Measurements from ENCODE around the gene UPF3A. TPM values are rescaled to one million over a fixed set of nuclear protein-coding genes. Genes with fewer than 3 reads are reported as not detected.

UPF3A gene
- total and polyA plus RNA-seq, 2 of the 4 experiments (the other 2 are of a cell fraction) = 11.7 to 51.6 TPM

DNA sequence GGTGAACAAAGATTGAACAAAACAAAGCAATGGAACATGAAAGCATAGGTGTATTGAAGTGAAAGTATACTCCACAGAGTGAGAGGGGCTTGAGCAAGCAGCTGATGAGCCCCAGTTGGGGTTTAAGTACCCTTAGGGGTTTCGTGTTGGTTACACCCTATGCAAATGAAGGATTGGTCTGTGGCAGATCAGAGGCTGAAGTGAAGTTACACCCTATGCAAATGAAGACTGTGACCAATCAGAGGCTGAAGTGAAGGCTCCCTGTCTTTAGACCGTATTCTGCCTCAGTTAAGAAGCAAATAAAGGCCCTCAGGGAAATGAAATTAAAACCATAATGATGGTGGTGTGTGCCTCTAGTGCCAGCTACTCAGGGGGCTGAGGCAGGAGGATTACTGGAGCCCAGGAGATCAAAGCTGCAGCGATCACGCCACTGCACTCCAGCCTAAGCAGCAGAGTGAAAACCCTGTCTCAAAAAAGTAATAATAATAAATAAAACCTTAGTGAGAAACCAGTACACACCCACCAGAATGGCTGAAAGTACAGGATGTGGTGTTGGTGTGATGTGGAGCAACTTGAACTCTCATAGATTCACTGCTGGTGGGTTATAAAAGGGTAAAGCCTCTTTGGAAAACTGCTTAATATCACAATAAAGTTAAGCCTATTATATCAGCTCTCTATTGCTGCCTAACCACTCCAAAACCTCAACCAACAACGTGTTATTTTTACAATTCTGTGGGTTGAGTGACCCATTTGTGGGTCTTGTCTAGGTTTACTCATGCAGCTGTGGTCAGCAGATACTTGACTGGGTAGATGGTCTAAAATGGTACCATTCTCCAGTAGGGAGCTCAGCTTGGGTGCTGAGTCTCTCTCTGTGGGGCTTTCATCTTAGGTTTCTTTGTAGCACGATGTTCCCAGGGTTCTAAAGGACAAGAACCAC is 12.8 kb upstream of the UPF3A start:
- Histone ChIP-seq H4K91ac (ENCODE audit: insufficient read depth, low read depth, low read length) (no peak overlapping the region), H3K18ac (ENCODE audit: low read depth, low read length) (no peak overlapping the region), H3K27me3 (ENCODE audit: control insufficient read depth, insufficient read depth, low read length) (no peaks in the 10 kb centered on the region), H3K4me3 (ENCODE audit: insufficient read depth, low read depth, low read length) (no peak overlapping the region), H2BK15ac (ENCODE audit: low read depth, low read length) (no peak overlapping the region), H4K5ac (ENCODE audit: low read depth, low read length) (no peak overlapping the region), H2AK5ac (ENCODE audit: low read depth, low read length) (no peak overlapping the region), H2BK20ac (ENCODE audit: low read depth, low read length) (no peak overlapping the region), H2BK120ac (ENCODE audit: low read depth, low read length) (no peak overlapping the region), H2BK5ac (ENCODE audit: low read depth, low read length, poor library complexity, severe bottlenecking) (no peak overlapping the region), H3K27ac (ENCODE audit: insufficient read depth, low read length) (no peak overlapping the region), H2AK9ac (replicated peaks; ENCODE audit: low read depth, low read length, poor library complexity) (no peak overlapping the region), H3K14ac (replicated peaks; ENCODE audit: low read depth, low read length) (no peak overlapping the region), H3K23ac (ENCODE audit: low read depth, low read length) (no peak overlapping the region), H4K20me1 (ENCODE audit: insufficient read depth, low read length) (0 out of 2 replicates have a peak, but pooled peaks cover 2% of the 10 kb centered on the region), H3K56ac (ENCODE audit: extremely low read depth, insufficient read depth, low read length) (no peak overlapping the region), H3K36me3 (ENCODE audit: control insufficient read depth, insufficient read depth, low read length) (peaks cover 48% of the 10 kb centered on the region), H3K4me2 (ENCODE audit: low read depth, low read length) (no peak overlapping the region), H4K8ac (ENCODE audit: low read depth in 2 of 2, low read length in 2 of 2) (no peak overlapping the region), H3K79me1 (ENCODE audit: low read depth in 1 of 2, low read length in 2 of 2) (peaks cover 24 to 51% of the 10 kb centered on the region in 2 experiments), H3K4me1 (ENCODE audit: control insufficient read depth, insufficient read depth, low read length) (peaks cover 3% of the 10 kb centered on the region; the same call in 1 of the 2 replicates), H3K4ac (ENCODE audit: low read depth, low read length) (no peak overlapping the region), H3K9me1 (ENCODE audit: insufficient read depth, low read length) (peaks cover 17% of the 10 kb centered on the region), H3K9me3 (ENCODE audit: control insufficient read depth, insufficient read depth, low read length) (no peaks in the 10 kb centered on the region), H2AFZ (replicated peaks; ENCODE audit: low read length, poor library complexity) (no peak overlapping the region), H3K9ac (ENCODE audit: low read depth, low read length) (no peak overlapping the region)
- CTCF ChIA-PET = no interaction called here
- POLR2A ChIA-PET (ENCODE audit: unreplicated experiment) = no interaction called here
- in situ Hi-C loops (cut with MboI; ENCODE audit: low sequenced_read_pairs) = no loop called here
- ATAC-seq (ENCODE audit: low read depth) (no peak), DNase-seq (no peak)
- no TSS peak for BruUV-seq (replicated peaks)
- no peak for TF ChIP-seq SMC3 (IDR thresholded peaks at IDR 0.05; ENCODE audit: low read depth, low read length)
- no peak for TF ChIP-seq RFX5 (IDR thresholded peaks at IDR 0.05; ENCODE audit: low read depth, low read length)
- TF ChIP-seq CHD1 (IDR thresholded peaks at IDR 0.05; ENCODE audit: low read depth, low read length) = no peak
- no peak for TF ChIP-seq MAFK (IDR thresholded peaks at IDR 0.05; ENCODE audit: low read depth, low read length)
- TF ChIP-seq RCOR1 (IDR thresholded peaks at IDR 0.05; ENCODE audit: insufficient replicate concordance, low read length) = no peak
- no peak for TF ChIP-seq MXI1 (IDR thresholded peaks at IDR 0.05; ENCODE audit: borderline replicate concordance, low read depth, low read length)
- no peak for TF ChIP-seq RAD21 (IDR thresholded peaks at IDR 0.05; ENCODE audit: low read length)
- intact Hi-C loops (cut with micrococcal nuclease) = no loop called here
- dilution Hi-C loops (cut with HindIII; ENCODE audit: low sequenced_read_pairs, unreplicated experiment) = no loop called here
- WGBS, 2 experiments (ENCODE audit: extremely low coverage in 2 of 2, insufficient read length in 1 of 2) = 90% methylated on average over 2 of the region's 6 CpGs; no CpG with 5 or more reads in 1 of the 2 experiments
